HL-60 (cell line): ENCODE results near the gene EGFR.

Source experiments
- CTCF ChIP-seq: IDR thresholded peaks from one replicate; pipeline ENCODE4 v1.5.1; 2011; ENCODE audit warnings: low read length, control low read depth, inconsistent platforms; ENCODE audit not compliant: insufficient read depth
- POLR2AphosphoS5 ChIP-seq: IDR thresholded peaks from 2 replicates; pipeline ENCODE4 v1.6.1; 2012; ENCODE audit warnings: low read depth
- REST ChIP-seq: IDR thresholded peaks from 2 replicates; pipeline ENCODE4 v1.6.1; 2012; ENCODE audit warnings: low read depth; ENCODE audit not compliant: insufficient replicate concordance

GRCh38 chr7:55044371-55044717 is 25.5 kb downstream of the EGFR start:
- TF ChIP-seq CTCF (no peak), POLR2AphosphoS5 (no peak), REST (no peak)
